Caco-2 (cell line): ENCODE data around the gene UBE3C. TPM values are rescaled to one million over a fixed set of nuclear protein-coding genes. Genes with fewer than 3 reads are reported as not detected.

Source experiments
- Bru-seq: library from RNA; stranded (reverse); fragments of 400-500 nt; gene quantifications from one replicate; lab custom pipeline; 2021; lab: Mats Ljungman, UMichigan
- BruChase-seq, 2 experiments: library from RNA; stranded (reverse); fragments of 400-500 nt; gene quantifications; one replicate each; lab custom pipeline; 2021; lab: Mats Ljungman, UMichigan
- BruUV-seq: library from RNA; stranded (reverse); fragments of 400-500 nt; replicated peaks from 2 replicates; lab custom pipeline; 2021; lab: Mats Ljungman, UMichigan
- CTCF ChIA-PET: fragments of 300-600 bp; sonication (Branson Sonifier 250); formaldehyde crosslinking; loops from one replicate; lab custom pipeline; 2022; ENCODE audit warnings: antibody characterized with exemption; lab: Charles Lee
- POLR2A ChIA-PET: fragments of 300-600 bp; sonication (Branson Sonifier 250); formaldehyde crosslinking; loops from one replicate; lab custom pipeline; 2022; ENCODE audit warnings: antibody characterized with exemption; lab: Charles Lee
- DNase-seq, 2 experiments: peaks; one replicate each; pipeline versions ENCODE4 v3.0.0 to v3.0.0-alpha.2; 2020 to 2022
- H3K27me3 ChIP-seq: replicated peaks from 2 replicates; pipeline ENCODE4 v1.6.0; 2011; ENCODE audit warnings: low read length; ENCODE audit not compliant: control insufficient read depth, insufficient read depth
- H3K36me3 ChIP-seq: 2 replicates; pipeline ENCODE4 v1.5.1; 2011; ENCODE audit warnings: low read length; ENCODE audit not compliant: control insufficient read depth, insufficient read depth
- H3K4me1 ChIP-seq: fragments of 250-450 bp; sonication (Bioruptor Pico); 2 replicates; pipeline ENCODE4 v1.5.1; 2020; ENCODE audit warnings: mild to moderate bottlenecking
- H3K4me3 ChIP-seq: 2 replicates; pipeline ENCODE4 v1.5.1; 2011; ENCODE audit warnings: low read depth, mild to moderate bottlenecking, control low read depth, low read length
- H3K9me3 ChIP-seq: fragments of 250-450 bp; sonication (Bioruptor Pico); 2 replicates; pipeline ENCODE4 v1.5.1; 2020; ENCODE audit warnings: mild to moderate bottlenecking, moderate library complexity
- H3K27ac Mint-ChIP-seq: one replicate; pipeline ENCODE4 v1.8.0; 2022; ENCODE audit warnings: mixed read lengths; ENCODE audit not compliant: unreplicated experiment
- H3K27me3 Mint-ChIP-seq: one replicate; pipeline ENCODE4 v1.8.0; 2022; ENCODE audit warnings: mixed read lengths; ENCODE audit not compliant: insufficient read depth, unreplicated experiment
- H3K36me3 Mint-ChIP-seq: one replicate; pipeline ENCODE4 v1.8.0; 2022; ENCODE audit warnings: mild to moderate bottlenecking, mixed read lengths; ENCODE audit not compliant: insufficient read depth, unreplicated experiment
- H3K4me1 Mint-ChIP-seq: one replicate; pipeline ENCODE4 v1.8.0; 2022; ENCODE audit warnings: low read depth, mixed read lengths; ENCODE audit not compliant: unreplicated experiment
- H3K4me3 Mint-ChIP-seq: one replicate; pipeline ENCODE4 v1.8.0; 2022; ENCODE audit warnings: mild to moderate bottlenecking, moderate library complexity, mixed read lengths; ENCODE audit not compliant: unreplicated experiment
- H3K9me3 Mint-ChIP-seq: one replicate; pipeline ENCODE4 v1.8.0; 2022; ENCODE audit warnings: mixed read lengths; ENCODE audit not compliant: unreplicated experiment
- intact Hi-C: fragments of 100-400 bp; cut with micrococcal nuclease; formaldehyde crosslinking; loops from one replicate; pipeline ENCODE4 v1.10.0; 2022; ENCODE audit not compliant: unreplicated experiment
- long read RNA-seq: library from polyadenylated mRNA; stranded (forward); transcript quantifications from one replicate; pipeline ENCODE4 v2.0.0, GENCODE V29; 2022
- total RNA-seq: library from RNA; stranded (reverse); gene quantifications from 2 replicates; pipeline ENCODE4 v1.2.3, GENCODE V29; 2022
- TF ChIP-seq, protein P1 (sequence below), 2 experiments: fragments of 200-600 bp in 1 of 2; IDR thresholded peaks; 1 replicate in 1 of 2; 2 replicates in 1 of 2; pipeline versions ENCODE4 v1.5.1 to v1.8.0; 2011 to 2022; ENCODE audit warnings: antibody characterized with exemption in 1 of 2, control low read depth in 1 of 2, inconsistent platforms in 1 of 2, low read depth in 1 of 2, low read length in 1 of 2, mild to moderate bottlenecking in 1 of 2, moderate library complexity in 1 of 2; ENCODE audit not compliant: insufficient read depth in 1 of 2, severe bottlenecking in 1 of 2, unreplicated experiment in 1 of 2

Gene UBE3C
- total RNA-seq = 76.1 and 78.8 TPM in 2 replicates
- percentile 93 among the genes with signal in this experiment for Bru-seq, nascent RNA
- BruChase-seq, experiment 1, labeled RNA remaining after a 2-hour chase = percentile 93 among the genes with signal in this experiment
- BruChase-seq, experiment 2, labeled RNA remaining after a 6-hour chase = percentile 92 among the genes with signal in this experiment
- long read RNA-seq, full-length matches to known transcripts = 28 of 58 reads
- long read RNA-seq, partial matches to known transcripts = 13 of 58 reads
- long read RNA-seq, other reads (novel, unspliced or antisense) = 17 of 58 reads

DNA sequence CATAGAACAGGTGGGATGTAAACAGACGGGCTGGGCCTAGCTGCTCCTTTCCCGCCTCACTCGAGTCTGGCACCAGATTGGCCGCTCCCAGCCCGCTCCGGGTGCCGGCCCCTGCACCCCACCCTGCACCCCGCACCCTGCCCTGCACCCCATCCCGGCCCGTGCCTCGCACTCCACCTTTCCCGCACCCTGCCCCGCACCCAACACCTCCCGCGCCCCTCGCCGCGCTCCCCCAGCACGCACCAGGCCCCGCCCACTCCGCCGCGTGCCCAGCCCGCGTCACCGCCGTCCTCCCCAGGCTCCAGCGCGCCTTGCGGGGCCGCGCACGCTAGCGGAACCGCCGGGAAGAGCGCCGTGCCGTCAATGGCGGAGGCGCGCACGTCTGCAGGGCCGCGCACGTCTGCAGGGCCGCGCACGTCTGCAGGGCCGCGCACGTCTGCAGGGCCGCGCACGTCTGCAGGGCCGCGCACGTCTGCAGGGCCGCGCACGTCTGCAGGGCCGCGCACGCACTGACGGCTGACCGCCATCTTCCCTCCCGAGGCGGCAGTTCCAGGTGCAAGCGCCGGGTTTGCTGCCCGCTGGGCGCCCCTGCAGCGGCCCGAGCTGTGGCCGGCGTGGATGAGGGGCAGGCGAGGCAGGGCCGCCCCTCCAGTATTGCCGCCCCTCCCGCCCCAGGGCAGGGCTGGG is at the start of gene UBE3C:
TSS of gene UBE3C (plus strand) at position 503 of the 687 bp plus-strand sequence. CDS start 347 bp downstream, outside the sequence.
- BruUV-seq = no TSS peak
- Mint-ChIP-seq H3K36me3 (peaks cover 24% of the 10 kb centered on the region), H3K9me3 (no peaks in the 10 kb centered on the region), H3K4me1 (peaks cover 24% of the 10 kb centered on the region), H3K27ac (peak within 1 kb of the TSS; percentile 39), H3K27me3 (no peaks in the 10 kb centered on the region), H3K4me3 (peak within 1 kb of the TSS; percentile 73)
- intact Hi-C loops = loop anchor here (2.0 to 5.0 kb wide), 3 partner anchors 128 to 246 kb away; partner anchors contain the start of genes LMBR1 and MNX1
- TF ChIP-seq, protein P1, sequence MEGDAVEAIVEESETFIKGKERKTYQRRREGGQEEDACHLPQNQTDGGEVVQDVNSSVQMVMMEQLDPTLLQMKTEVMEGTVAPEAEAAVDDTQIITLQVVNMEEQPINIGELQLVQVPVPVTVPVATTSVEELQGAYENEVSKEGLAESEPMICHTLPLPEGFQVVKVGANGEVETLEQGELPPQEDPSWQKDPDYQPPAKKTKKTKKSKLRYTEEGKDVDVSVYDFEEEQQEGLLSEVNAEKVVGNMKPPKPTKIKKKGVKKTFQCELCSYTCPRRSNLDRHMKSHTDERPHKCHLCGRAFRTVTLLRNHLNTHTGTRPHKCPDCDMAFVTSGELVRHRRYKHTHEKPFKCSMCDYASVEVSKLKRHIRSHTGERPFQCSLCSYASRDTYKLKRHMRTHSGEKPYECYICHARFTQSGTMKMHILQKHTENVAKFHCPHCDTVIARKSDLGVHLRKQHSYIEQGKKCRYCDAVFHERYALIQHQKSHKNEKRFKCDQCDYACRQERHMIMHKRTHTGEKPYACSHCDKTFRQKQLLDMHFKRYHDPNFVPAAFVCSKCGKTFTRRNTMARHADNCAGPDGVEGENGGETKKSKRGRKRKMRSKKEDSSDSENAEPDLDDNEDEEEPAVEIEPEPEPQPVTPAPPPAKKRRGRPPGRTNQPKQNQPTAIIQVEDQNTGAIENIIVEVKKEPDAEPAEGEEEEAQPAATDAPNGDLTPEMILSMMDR (IDR thresholded peaks at IDR 0.05; ENCODE audit: insufficient read depth in 1 of 2, low read depth in 1 of 2, low read length in 1 of 2, severe bottlenecking in 1 of 2, unreplicated experiment in 1 of 2) = no peak
- Histone ChIP-seq H3K4me3 (peak within 1 kb of the TSS; percentile 79), H3K27me3 (no peaks in the 10 kb centered on the region), H3K4me1 (peaks cover 10% of the 10 kb centered on the region), H3K36me3 (peaks cover 6% of the 10 kb centered on the region), H3K9me3 (no peaks in the 10 kb centered on the region)
- CTCF ChIA-PET = interaction anchor here (0.5 kb wide), 1 partner anchor 246 kb away, joined by 3 read pairs; the partner anchor contains the start of gene LMBR1
- POLR2A ChIA-PET = interaction anchor here (0.5 to 0.8 kb wide), 2 partner anchors 84 to 650 kb away, joined by 6 read pairs; no protein-coding TSS in a partner anchor
- DNase-seq = peak; percentile 89 to 95

DNA sequence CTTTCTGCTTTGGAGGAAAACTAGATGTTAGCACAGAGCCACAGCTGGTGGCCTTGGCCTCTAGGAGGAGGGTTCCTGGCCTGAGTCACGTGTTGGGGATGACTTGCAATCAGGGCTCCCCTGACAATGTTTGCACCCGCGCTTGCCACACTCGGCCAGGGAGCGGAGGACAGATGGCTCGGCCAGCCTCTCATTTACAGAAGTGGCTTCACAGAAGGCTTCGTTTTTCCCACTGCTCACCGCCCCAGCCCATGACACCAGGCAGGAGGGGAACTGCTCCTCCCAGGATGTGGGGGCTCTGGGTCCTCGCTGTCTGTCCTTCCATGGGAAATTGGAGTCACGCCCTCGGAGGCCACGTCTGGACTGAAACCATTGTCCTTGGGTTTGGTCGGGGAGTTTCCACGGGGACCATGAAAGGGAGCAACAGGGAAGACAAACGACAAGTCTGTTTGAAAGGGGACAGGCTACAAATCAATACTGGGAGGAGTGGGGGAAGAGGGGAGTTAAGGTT is 49.6 kb upstream of the UBE3C start:
- no peak overlapping the region for H3K4me3 ChIP-seq
- Mint-ChIP-seq H3K27ac (no peak overlapping the region), H3K4me3 (no peak overlapping the region), H3K4me1 (no peaks in the 10 kb centered on the region), H3K9me3 (peaks cover 15% of the 10 kb centered on the region), H3K27me3 (peaks cover 3% of the 10 kb centered on the region), H3K36me3 (no peaks in the 10 kb centered on the region)
- H3K36me3 ChIP-seq = no peaks in the 10 kb centered on the region
- peaks cover 10% of the 10 kb centered on the region for H3K9me3 ChIP-seq
- H3K27me3 ChIP-seq = no peaks in the 10 kb centered on the region
- no peaks in the 10 kb centered on the region for H3K4me1 ChIP-seq
- CTCF ChIA-PET = no interaction called here
- no peak for DNase-seq
- TF ChIP-seq, protein P1 (IDR thresholded peaks at IDR 0.05; ENCODE audit: insufficient read depth in 1 of 2, low read depth in 1 of 2, low read length in 1 of 2, severe bottlenecking in 1 of 2, unreplicated experiment in 1 of 2) = no peak
- intact Hi-C loops = no loop called here
- POLR2A ChIA-PET = no interaction called here
- no TSS peak for BruUV-seq

DNA sequence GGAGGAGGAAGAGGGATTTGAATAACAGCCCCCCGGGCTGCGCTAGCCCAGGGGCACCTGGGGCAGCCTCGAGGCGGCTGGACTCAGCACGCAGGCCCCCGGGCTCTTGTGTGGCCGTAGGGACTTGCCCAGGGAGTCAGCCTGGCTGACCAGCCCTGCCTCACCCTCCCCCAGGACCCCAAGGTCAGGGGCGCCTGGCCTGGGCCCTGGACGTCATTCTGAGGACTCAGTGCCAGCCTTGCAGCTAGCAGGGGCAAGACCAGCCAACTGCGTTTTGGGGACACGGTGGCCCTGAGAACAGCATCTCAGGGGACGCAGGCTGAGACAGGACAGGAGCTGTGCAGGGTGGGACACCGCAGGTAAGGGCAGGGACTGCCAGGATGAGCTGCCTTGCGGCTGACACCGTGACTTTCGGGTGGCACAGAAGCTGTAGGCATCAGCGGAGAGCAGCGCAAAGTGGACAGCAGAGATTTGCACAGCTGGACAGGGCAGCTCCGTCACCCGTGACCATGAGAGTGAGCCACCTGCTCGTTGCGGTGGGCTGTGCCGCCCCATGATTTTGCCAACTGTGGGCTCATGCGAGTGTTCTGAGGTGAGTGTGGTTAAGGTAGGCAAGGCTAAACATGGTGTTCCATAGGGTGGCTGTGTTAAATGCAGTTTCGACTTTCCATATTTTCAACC is 48.1 kb upstream of the UBE3C start:
- Mint-ChIP-seq H3K27me3 (peaks cover 3% of the 10 kb centered on the region), H3K4me1 (no peaks in the 10 kb centered on the region), H3K36me3 (no peaks in the 10 kb centered on the region), H3K4me3 (no peak overlapping the region), H3K9me3 (peaks cover 7% of the 10 kb centered on the region), H3K27ac (no peak overlapping the region)
- intact Hi-C loops = no loop called here
- BruUV-seq = no TSS peak
- DNase-seq = no peak
- Histone ChIP-seq H3K36me3 (no peaks in the 10 kb centered on the region), H3K4me1 (no peaks in the 10 kb centered on the region), H3K9me3 (no peaks in the 10 kb centered on the region), H3K4me3 (no peak overlapping the region), H3K27me3 (no peaks in the 10 kb centered on the region)
- TF ChIP-seq, protein P1 (IDR thresholded peaks at IDR 0.05; ENCODE audit: insufficient read depth in 1 of 2, low read depth in 1 of 2, low read length in 1 of 2, severe bottlenecking in 1 of 2, unreplicated experiment in 1 of 2) = no peak
- ChIA-PET CTCF (no interaction called here), POLR2A (no interaction called here)
